ENCODE results near the gene NRG4. TPM values are rescaled to one million over a fixed set of nuclear protein-coding genes. Genes with fewer than 3 reads are reported as not detected.
A peak's percentile ranks its signal among the peaks of the same experiment; 100 is the strongest.
"Not testable (repeated sequence)": the region's sequence is repeated elsewhere in the genome, so short reads cannot be mapped to it uniquely, and the experiment has no call there.

Gene NRG4
- polyA plus RNA-seq, 5 donors = 2.2 to 3.9 (median 3.0) TPM

GRCh38 chr15:75927601-75928000 is 84.6 kb downstream of the NRG4 start:
- DNase-seq = no peak

GRCh38 chr15:75926931-75927330 is 85.3 kb downstream of the NRG4 start:
- DNase-seq = no peak

- DNase-seq = no peak
Measured at GRCh38 chr15:75925440-75925839, 86.8 kb downstream of the NRG4 start.

- DNase-seq = no peak
Measured at GRCh38 chr15:75924576-75924975, 87.6 kb downstream of the NRG4 start.

- DNase-seq = no peak
Measured at GRCh38 chr15:75923756-75924155, 88.5 kb downstream of the NRG4 start.

- DNase-seq = no peak
Measured at GRCh38 chr15:75921732-75922703, 90.2 kb downstream of the NRG4 start.

- DNase-seq = no peak
Measured at GRCh38 chr15:75920079-75920478, 92.1 kb downstream of the NRG4 start.

GRCh38 chr15:75918135-75918534 is 94.1 kb downstream of the NRG4 start:
- DNase-seq = no peak

- DNase-seq = no peak
Measured at GRCh38 chr15:75916978-75917377, 95.2 kb downstream of the NRG4 start.

GRCh38 chr15:75910355-75910754 is 101.9 kb downstream of the NRG4 start:
- not testable (repeated sequence) for DNase-seq

GRCh38 chr15:75905231-75905630 is 107.0 kb downstream of the NRG4 start:
- DNase-seq = no peak

- DNase-seq = peak; percentile 89 to 91
Measured at GRCh38 chr15:75903331-75904239, 108.6 kb downstream of the NRG4 start, which contains the start of gene FBXO22. Gene FBXO22, plus strand, starts transcription at chr15:75903878. Its CDS starts 86 bp downstream, at chr15:75903964.

GRCh38 chr15:75902129-75902557 is 110.1 kb downstream of the NRG4 start:
- peak in 1 of 2 donors; percentile 8 for DNase-seq

- no peak for DNase-seq
Measured at GRCh38 chr15:75900577-75900976, 111.6 kb downstream of the NRG4 start.

GRCh38 chr15:75895731-75896130 is 116.5 kb downstream of the NRG4 start:
- DNase-seq = no peak

GRCh38 chr15:75891895-75892294 is 120.3 kb downstream of the NRG4 start:
- DNase-seq = no peak

Other genes with a start within 250 kb of the NRG4 start
- gene UBE2Q2, start 169.0 kb downstream of the NRG4 start, polyA plus RNA-seq (ENCODE audit: insufficient read depth in 1 of 5, insufficient read length in 5 of 5, low replicate concordance in 1 of 5) = 10 to 100 TPM; 45.8 to 71.3 (median 62.6) TPM
- gene FBXO22, start 108.5 kb downstream of the NRG4 start, polyA plus RNA-seq (ENCODE audit: insufficient read depth in 1 of 5, insufficient read length in 5 of 5, low replicate concordance in 1 of 5) = 10 to 100 TPM; 39.6 to 53.3 (median 42.9) TPM
- 1 to 10 TPM; 1.4 to 2.9 (median 2.6) TPM for gene TMEM266, start 47.6 kb upstream of the NRG4 start, polyA plus RNA-seq (ENCODE audit: insufficient read depth in 1 of 5, insufficient read length in 5 of 5, low replicate concordance in 1 of 5)

All from right lung (tissue), 5 donors.